CD14-positive monocyte (primary cell): ENCODE data around the gene MDGA2. TPM values are rescaled to one million over a fixed set of nuclear protein-coding genes. Genes with fewer than 3 reads are reported as not detected.

Experiments
- DNase-seq, 3 donors: peaks; one replicate each; pipeline ENCODE4 v3.0.0-alpha.2; 2011 to 2022
- H2AFZ ChIP-seq: 2 replicates; pipeline ENCODE4 v1.6.0; 2012; ENCODE audit warnings: mild to moderate bottlenecking, low read depth, low read length, inconsistent platforms; ENCODE audit not compliant: insufficient read depth, poor library complexity, severe bottlenecking
- H3K27ac ChIP-seq, 2 donors: 1 replicate in 1 of 2; 2 replicates in 1 of 2; pipeline ENCODE4 v1.5.1; 2012 to 2013; ENCODE audit warnings: low read length in 2 of 2, control low read depth in 1 of 2, inconsistent platforms in 1 of 2, low read depth in 1 of 2, mild to moderate bottlenecking in 1 of 2
- H3K27me3 ChIP-seq, 2 donors: one replicate each; pipeline versions ENCODE4 v1.6.0 to v1.6.1; 2011 to 2013; ENCODE audit warnings: low read length in 2 of 2; ENCODE audit not compliant: control insufficient read depth in 2 of 2, insufficient read depth in 2 of 2
- H3K36me3 ChIP-seq, 2 donors: replicated peaks in 1 of 2; 1 replicate in 1 of 2; 2 replicates in 1 of 2; pipeline versions ENCODE4 v1.5.1 to v1.6.1; 2012 to 2013; ENCODE audit warnings: low read length in 2 of 2, control low read depth in 1 of 2, inconsistent platforms in 1 of 2, mild to moderate bottlenecking in 1 of 2; ENCODE audit not compliant: insufficient read depth in 2 of 2, control insufficient read depth in 1 of 2
- H3K4me1 ChIP-seq, 2 donors: 1 replicate in 1 of 2; 2 replicates in 1 of 2; pipeline versions ENCODE4 v1.5.1 to v1.6.1; 2012 to 2013; ENCODE audit warnings: low read length in 2 of 2, control low read depth in 1 of 2, inconsistent platforms in 1 of 2, mild to moderate bottlenecking in 1 of 2, moderate library complexity in 1 of 2; ENCODE audit not compliant: insufficient read depth in 2 of 2, control insufficient read depth in 1 of 2
- H3K4me2 ChIP-seq: replicated peaks from 2 replicates; pipeline ENCODE3; 2012; ENCODE audit warnings: low read length, moderate library complexity, mild to moderate bottlenecking; ENCODE audit not compliant: poor library complexity, severe bottlenecking; ENCODE audit errors: extremely low read depth
- H3K4me3 ChIP-seq, 3 experiments: fragments of 200-600 bp in 1 of 3; sonication (generic) in 1 of 3; replicated peaks in 1 of 3; 1 replicate in 2 of 3; 2 replicates in 1 of 3; pipeline ENCODE4 v1.5.1; 2011 to 2013; ENCODE audit warnings: low read length in 3 of 3, mild to moderate bottlenecking in 3 of 3, control low read depth in 2 of 3, low read depth in 2 of 3, inconsistent platforms in 1 of 3, moderate library complexity in 1 of 3
- H3K79me2 ChIP-seq: 2 replicates; pipeline ENCODE4 v1.6.0; 2012; ENCODE audit warnings: mild to moderate bottlenecking, control low read depth, inconsistent platforms, low read length, moderate library complexity; ENCODE audit not compliant: insufficient read depth
- H3K9ac ChIP-seq: 2 replicates; pipeline ENCODE4 v1.6.0; 2017; ENCODE audit warnings: low read length, mild to moderate bottlenecking; ENCODE audit not compliant: insufficient read depth, poor library complexity, severe bottlenecking
- H3K9me3 ChIP-seq, 2 donors: replicated peaks in 1 of 2; 1 replicate in 1 of 2; 2 replicates in 1 of 2; pipeline versions ENCODE4 v1.5.1 to v1.6.1; 2012 to 2013; ENCODE audit warnings: low read length in 2 of 2, control low read depth in 1 of 2; ENCODE audit not compliant: control insufficient read depth in 1 of 2, insufficient read depth in 1 of 2
- H4K20me1 ChIP-seq: 2 replicates; pipeline ENCODE4 v1.6.0; 2012; ENCODE audit warnings: mild to moderate bottlenecking, low read length, control low read depth, moderate library complexity; ENCODE audit not compliant: insufficient read depth
- H3K27ac Mint-ChIP-seq, 7 donors: one replicate each; pipeline ENCODE4 v1.8.0; 2020; ENCODE audit warnings: mild to moderate bottlenecking in 7 of 7, mixed read lengths in 7 of 7, moderate library complexity in 6 of 7, inconsistent platforms in 2 of 7
- H3K27me3 Mint-ChIP-seq, 3 donors: one replicate each; pipeline ENCODE4 v1.8.0; 2021 to 2022; ENCODE audit warnings: low read depth in 3 of 3, mild to moderate bottlenecking in 3 of 3, mixed read lengths in 3 of 3, moderate library complexity in 3 of 3, inconsistent platforms in 1 of 3
- H3K36me3 Mint-ChIP-seq, 2 donors: one replicate each; pipeline ENCODE4 v1.8.0; 2020; ENCODE audit warnings: mixed read lengths in 2 of 2, inconsistent platforms in 1 of 2, mild to moderate bottlenecking in 1 of 2
- H3K4me1 Mint-ChIP-seq: one replicate; pipeline ENCODE4 v1.8.0; 2020; ENCODE audit warnings: mild to moderate bottlenecking, mixed read lengths
- H3K4me3 Mint-ChIP-seq, 2 donors: one replicate each; pipeline ENCODE4 v1.8.0; 2020; ENCODE audit warnings: mild to moderate bottlenecking in 2 of 2, mixed read lengths in 2 of 2, moderate library complexity in 1 of 2
- H3K9me3 Mint-ChIP-seq, 7 donors: one replicate each; pipeline ENCODE4 v1.8.0; 2020 to 2022; ENCODE audit warnings: mixed read lengths in 7 of 7, mild to moderate bottlenecking in 6 of 7, moderate library complexity in 6 of 7, inconsistent platforms in 2 of 7
- WGBS: methylation state at CpG from one replicate; pipeline ENCODE4 v1.1.5; 2013; ENCODE audit warnings: missing lambda C conversion rate; ENCODE audit not compliant: insufficient coverage; 5-methylcytosine and 5-hydroxymethylcytosine counted together
- intact Hi-C, 2 donors: fragments of 100-400 bp; cut with micrococcal nuclease; formaldehyde crosslinking; loops; one replicate each; pipeline versions ENCODE4 v1.15.0 to v1.15.1; 2023
- polyA plus RNA-seq, 3 donors: library from polyadenylated mRNA; depleted of rRNA in 1 of 3; unstranded in 2 of 3; stranded (reverse) in 1 of 3; fragments of 300-500 nt in 2 of 3; fragments of >200 nt in 1 of 3; fragmentation: Illumina TruSeq in 2 of 3; gene quantifications; 1 replicate in 2 of 3; 2 replicates in 1 of 3; pipeline ENCODE4 v1.2.3, GENCODE V29; 2012 to 2021
- TF ChIP-seq, protein P1 (sequence below): fragments of 200-600 bp; IDR thresholded peaks from one replicate; pipeline ENCODE4 v1.8.0; 2022; ENCODE audit warnings: antibody characterized with exemption, mild to moderate bottlenecking

The MDGA2 gene
- polyA plus RNA-seq, 3 donors, result not detected

DNA sequence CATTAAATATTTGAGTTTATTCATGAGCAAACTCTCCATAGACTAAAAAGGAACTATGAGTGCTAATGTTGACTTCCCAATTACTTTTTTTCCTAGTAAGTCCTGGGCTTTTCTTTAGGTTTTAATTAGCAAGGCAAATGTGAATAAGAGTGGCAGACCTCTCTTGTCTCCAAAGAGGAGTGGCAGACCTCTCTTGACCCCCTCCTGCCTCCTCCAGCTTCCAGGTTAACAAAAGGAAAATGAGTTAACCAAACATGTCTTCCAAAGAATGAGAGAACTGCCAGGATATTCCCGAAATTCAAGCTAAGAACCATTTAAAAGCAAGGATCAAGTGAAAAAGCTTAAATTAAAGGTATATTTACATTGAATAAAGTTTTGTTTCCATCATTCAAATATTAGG lies 253.2 kb downstream of the MDGA2 start:
- H3K27ac ChIP-seq, result no peak overlapping the region
- TF ChIP-seq, protein P1, sequence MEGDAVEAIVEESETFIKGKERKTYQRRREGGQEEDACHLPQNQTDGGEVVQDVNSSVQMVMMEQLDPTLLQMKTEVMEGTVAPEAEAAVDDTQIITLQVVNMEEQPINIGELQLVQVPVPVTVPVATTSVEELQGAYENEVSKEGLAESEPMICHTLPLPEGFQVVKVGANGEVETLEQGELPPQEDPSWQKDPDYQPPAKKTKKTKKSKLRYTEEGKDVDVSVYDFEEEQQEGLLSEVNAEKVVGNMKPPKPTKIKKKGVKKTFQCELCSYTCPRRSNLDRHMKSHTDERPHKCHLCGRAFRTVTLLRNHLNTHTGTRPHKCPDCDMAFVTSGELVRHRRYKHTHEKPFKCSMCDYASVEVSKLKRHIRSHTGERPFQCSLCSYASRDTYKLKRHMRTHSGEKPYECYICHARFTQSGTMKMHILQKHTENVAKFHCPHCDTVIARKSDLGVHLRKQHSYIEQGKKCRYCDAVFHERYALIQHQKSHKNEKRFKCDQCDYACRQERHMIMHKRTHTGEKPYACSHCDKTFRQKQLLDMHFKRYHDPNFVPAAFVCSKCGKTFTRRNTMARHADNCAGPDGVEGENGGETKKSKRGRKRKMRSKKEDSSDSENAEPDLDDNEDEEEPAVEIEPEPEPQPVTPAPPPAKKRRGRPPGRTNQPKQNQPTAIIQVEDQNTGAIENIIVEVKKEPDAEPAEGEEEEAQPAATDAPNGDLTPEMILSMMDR, result no peak
- no peaks in the 10 kb centered on the region for H3K27me3 ChIP-seq
- H3K9me3 ChIP-seq, result peaks cover 0 to 7% of the 10 kb centered on the region in 2 donors
- no peaks in the 10 kb centered on the region for H3K4me1 ChIP-seq
- no peaks in the 10 kb centered on the region for H3K79me2 ChIP-seq
- no peak for DNase-seq
- H3K36me3 Mint-ChIP-seq, result no peaks in the 10 kb centered on the region
- H3K4me2 ChIP-seq, result no peak overlapping the region
- no peaks in the 10 kb centered on the region for H4K20me1 ChIP-seq
- no peak overlapping the region for H3K4me3 Mint-ChIP-seq
- H3K4me3 ChIP-seq, result no peak overlapping the region
- no peaks in the 10 kb centered on the region for H3K36me3 ChIP-seq
- WGBS, result no CpG with 5 or more reads among the region's 1 CpG
- no peak overlapping the region for H3K9ac ChIP-seq
- intact Hi-C loops, result no loop called here
- no peaks in the 10 kb centered on the region for H3K4me1 Mint-ChIP-seq
- H3K27me3 Mint-ChIP-seq, result no peaks in the 10 kb centered on the region
- H3K27ac Mint-ChIP-seq, result no peak overlapping the region
- peaks cover 0 to 11% (median 3%) of the 10 kb centered on the region in 7 donors for H3K9me3 Mint-ChIP-seq
- no peak overlapping the region for H2AFZ ChIP-seq

GRCh38 chr14:47411523-47411922 lies 263.9 kb downstream of the MDGA2 start:
- Histone ChIP-seq H3K4me1 (no peaks in the 10 kb centered on the region), H3K27me3 (no peaks in the 10 kb centered on the region), H3K27ac (no peak overlapping the region), H3K4me3 (no peak overlapping the region), H3K36me3 (no peaks in the 10 kb centered on the region), H2AFZ (no peak overlapping the region), H3K4me2 (no peak overlapping the region), H4K20me1 (no peaks in the 10 kb centered on the region), H3K9me3 (no peaks in the 10 kb centered on the region), H3K79me2 (no peaks in the 10 kb centered on the region), H3K9ac (no peak overlapping the region)
- Mint-ChIP-seq H3K27ac (no peak overlapping the region), H3K36me3 (no peaks in the 10 kb centered on the region), H3K27me3 (no peaks in the 10 kb centered on the region), H3K4me1 (no peaks in the 10 kb centered on the region), H3K4me3 (no peak overlapping the region), H3K9me3 (peaks cover 1 to 7% (median 2%) of the 10 kb centered on the region in 7 donors)
- no peak for DNase-seq
- WGBS, result 100% methylated on average over 2 of the region's 5 CpGs
- TF ChIP-seq, protein P1, result no peak
- intact Hi-C loops, result no loop called here
